HCT116 (cell line): Measurements from ENCODE around the gene PTPRO. TPM values are rescaled to one million over a fixed set of nuclear protein-coding genes. Genes with fewer than 3 reads are reported as not detected.

Experiments used
- ATAC-seq: fragments of 200-7000 bp; cut with Tn5 transposase; 2 replicates; pipeline ENCODE4 v1.9.1; 2020; ENCODE audit warnings: mild to moderate bottlenecking, moderate library complexity
- BruUV-seq: library from RNA; stranded (reverse); fragments of 400-500 nt; replicated peaks from 2 replicates; lab custom pipeline; 2021; lab: Mats Ljungman, UMichigan
- CTCF ChIA-PET: fragments of 300-600 bp; sonication (Branson Sonifier 250); formaldehyde crosslinking; loops from one replicate; lab custom pipeline; 2021; ENCODE audit warnings: antibody characterized with exemption; lab: Charles Lee
- POLR2A ChIA-PET: fragments of 300-600, 350-600 bp; sonication (Branson Sonifier 250); formaldehyde crosslinking; loops from one replicate; lab custom pipeline; 2021; ENCODE audit warnings: antibody characterized with exemption; lab: Charles Lee
- RAD21 ChIA-PET, 2 experiments: fragments of 300-600 bp; sonication (Branson Sonifier 250); formaldehyde crosslinking; loops; one replicate each; lab custom pipeline; 2023; ENCODE audit warnings: low total read pairs in 2 of 2; ENCODE audit not compliant: uncharacterized antibody in 2 of 2, unreplicated experiment in 2 of 2, low non-redundant PET in 1 of 2; lab: Charles Lee
- DNase-seq: peaks from one replicate; pipeline ENCODE4 v3.0.0-alpha.2; 2010; ENCODE audit warnings: low read depth, low spot score
- H2AFZ ChIP-seq: fragments of 200-600 bp; shearing (Covaris generic), sonication (generic); 2 replicates; pipeline ENCODE4 v1.6.1; 2017; ENCODE audit warnings: low read depth, mixed run types, mixed read lengths, antibody characterized with exemption, low read length; ENCODE audit not compliant: poor library complexity, severe bottlenecking
- H3K27ac ChIP-seq: 2 replicates; pipeline ENCODE4 v1.5.1; 2012; ENCODE audit warnings: low read depth, low read length
- H3K27me3 ChIP-seq: fragments of 200-600 bp; sonication (generic); 2 replicates; pipeline ENCODE4 v1.6.1; 2016; ENCODE audit warnings: mixed run types, low read length, mixed read lengths; ENCODE audit not compliant: insufficient read depth
- H3K36me3 ChIP-seq, 2 experiments: fragments of 200-500 bp in 1 of 2; fragments of 200-600 bp in 1 of 2; sonication (Bioruptor generic) in 1 of 2; sonication (generic) in 1 of 2; 2 replicates each; pipeline versions ENCODE4 v1.5.1 to v1.6.1; 2014 to 2016; ENCODE audit warnings: low read length in 2 of 2, inconsistent platforms in 1 of 2, mixed read lengths in 1 of 2, mixed run types in 1 of 2; ENCODE audit not compliant: insufficient read depth in 2 of 2, control insufficient read depth in 1 of 2
- H3K4me1 ChIP-seq, 2 experiments: fragments of 200-600 bp in 1 of 2; sonication (generic) in 1 of 2; 2 replicates each; pipeline versions ENCODE4 v1.5.1 to v1.6.1; 2012 to 2017; ENCODE audit warnings: low read length in 2 of 2, inconsistent platforms in 1 of 2, mild to moderate bottlenecking in 1 of 2, mixed read lengths in 1 of 2, mixed run types in 1 of 2, moderate library complexity in 1 of 2; ENCODE audit not compliant: insufficient read depth in 2 of 2, control insufficient read depth in 1 of 2
- H3K4me2 ChIP-seq: fragments of 200-600 bp; sonication (generic); 2 replicates; pipeline ENCODE4 v1.6.1; 2017; ENCODE audit warnings: mixed run types, low read length, mixed read lengths
- H3K4me3 ChIP-seq, 2 experiments: fragments of 200-600 bp in 1 of 2; sonication (generic) in 1 of 2; replicated peaks in 1 of 2; 2 replicates each; pipeline ENCODE4 v1.5.1; 2011 to 2016; ENCODE audit warnings: low read length in 2 of 2, control low read depth in 1 of 2, low read depth in 1 of 2, mild to moderate bottlenecking in 1 of 2, mixed read lengths in 1 of 2, mixed run types in 1 of 2
- H3K79me2 ChIP-seq: fragments of 200-600 bp; sonication (generic); 2 replicates; pipeline ENCODE4 v1.6.1; 2017; ENCODE audit warnings: mild to moderate bottlenecking, mixed run types, low read length, moderate library complexity, mixed read lengths; ENCODE audit not compliant: insufficient read depth
- H3K9ac ChIP-seq: fragments of 200-600 bp; sonication (generic); 2 replicates; pipeline ENCODE4 v1.6.1; 2016; ENCODE audit warnings: low read length, mixed read lengths
- H3K9me2 ChIP-seq: fragments of 200-600 bp; sonication (generic), shearing (Covaris generic); 2 replicates; pipeline ENCODE4 v1.6.1; 2017; ENCODE audit warnings: mixed run types, mild to moderate bottlenecking, moderate library complexity; ENCODE audit not compliant: insufficient read depth
- H3K9me3 ChIP-seq, 2 experiments: fragments of 200-500 bp in 1 of 2; fragments of 200-600 bp in 1 of 2; sonication (Bioruptor generic) in 1 of 2; sonication (generic) in 1 of 2; 2 replicates each; pipeline ENCODE4 v1.6.1; 2014 to 2017; ENCODE audit warnings: low read length in 2 of 2, mixed read lengths in 2 of 2, inconsistent platforms in 1 of 2, low read depth in 1 of 2, mild to moderate bottlenecking in 1 of 2, mixed run types in 1 of 2, moderate library complexity in 1 of 2; ENCODE audit not compliant: control insufficient read depth in 1 of 2, insufficient read depth in 1 of 2
- H4K20me1 ChIP-seq: fragments of 200-600 bp; sonication (generic), shearing (Covaris generic); 2 replicates; pipeline ENCODE4 v1.6.1; 2017; ENCODE audit warnings: mixed run types, mild to moderate bottlenecking, moderate library complexity; ENCODE audit not compliant: insufficient read depth
- CBX3 ChIP-seq: IDR thresholded peaks from 2 replicates; pipeline ENCODE4 v1.6.1; 2012; ENCODE audit warnings: low read depth
- CEBPB ChIP-seq: IDR thresholded peaks from 2 replicates; pipeline ENCODE4 v1.6.1; 2012; ENCODE audit warnings: low read depth
- CTCF ChIP-seq, 3 experiments: fragments of 200-600 bp in 1 of 3; sonication (generic) in 1 of 3; IDR thresholded peaks in 2 of 3; conservative IDR thresholded peaks in 1 of 3; 2 replicates each; pipeline ENCODE4 v1.5.1; 2012 to 2017; ENCODE audit warnings: low read depth in 2 of 3, low read length in 2 of 3, antibody characterized with exemption in 1 of 3, borderline replicate concordance in 1 of 3, control low read depth in 1 of 3, mild to moderate bottlenecking in 1 of 3, mixed read lengths in 1 of 3, mixed run types in 1 of 3, moderate library complexity in 1 of 3; ENCODE audit not compliant: insufficient read depth in 1 of 3
- EZH2 ChIP-seq: fragments of 200-600 bp; sonication (generic); IDR thresholded peaks from 2 replicates; pipeline ENCODE4 v1.6.1; 2017; ENCODE audit warnings: antibody characterized with exemption, mixed run types
- EZH2phosphoT487 ChIP-seq: fragments of 200-600 bp; IDR thresholded peaks from 2 replicates; pipeline ENCODE4 v1.6.1; 2018; ENCODE audit warnings: antibody characterized with exemption, borderline replicate concordance
- JUND ChIP-seq: IDR thresholded peaks from 2 replicates; pipeline ENCODE4 v1.6.1; 2012
- POLR2A ChIP-seq: IDR thresholded peaks from 2 replicates; pipeline ENCODE4 v1.7.0; 2011; ENCODE audit warnings: borderline replicate concordance; ENCODE audit not compliant: insufficient read depth, insufficient read length; ENCODE audit errors: extremely low read depth
- RAD21 ChIP-seq: IDR thresholded peaks from 2 replicates; pipeline ENCODE4 v1.6.1; 2012; ENCODE audit warnings: low read depth, mild to moderate bottlenecking
- SIN3A ChIP-seq: IDR thresholded peaks from 2 replicates; pipeline ENCODE4 v1.6.1; 2012; ENCODE audit warnings: low read depth
- SRF ChIP-seq: IDR thresholded peaks from 2 replicates; pipeline ENCODE4 v1.6.1; 2012; ENCODE audit warnings: low read depth
- TCF7L2 ChIP-seq: IDR thresholded peaks from 2 replicates; pipeline ENCODE4 v1.7.0; 2011; ENCODE audit warnings: borderline replicate concordance, inconsistent platforms; ENCODE audit not compliant: insufficient read depth, insufficient read length; ENCODE audit errors: extremely low read depth
- YY1 ChIP-seq: IDR thresholded peaks from 2 replicates; pipeline ENCODE4 v1.6.1; 2011; ENCODE audit warnings: low read length, low read depth, moderate library complexity, mild to moderate bottlenecking; ENCODE audit not compliant: insufficient replicate concordance; ENCODE audit errors: extremely low read depth
- ZNF274 ChIP-seq: fragments of 200-500 bp; sonication (Bioruptor generic); IDR thresholded peaks from 2 replicates; pipeline ENCODE4 v1.6.1; 2014; ENCODE audit warnings: mild to moderate bottlenecking, low read depth, low read length, inconsistent platforms
- intact Hi-C: fragments of 100-400 bp; cut with micrococcal nuclease; formaldehyde crosslinking; loops from 2 replicates; pipeline ENCODE4 v1.10.0; 2022
- total RNA-seq: library from RNA; stranded (reverse); gene quantifications from one replicate; pipeline ENCODE4 v1.2.1, GENCODE V29; 2021; ENCODE audit not compliant: unreplicated experiment
- TF ChIP-seq, protein P1 (sequence below): IDR thresholded peaks from 2 replicates; pipeline ENCODE4 v1.6.1; 2011; ENCODE audit warnings: mild to moderate bottlenecking, low read length, moderate library complexity; ENCODE audit not compliant: insufficient replicate concordance; ENCODE audit errors: extremely low read depth
- TF ChIP-seq, protein P2 (sequence below): IDR thresholded peaks from 2 replicates; pipeline ENCODE4 v1.6.1; 2012; ENCODE audit warnings: low read depth

PTPRO gene
- total RNA-seq, 1 experiment from 2014 or later, result not detected

DNA sequence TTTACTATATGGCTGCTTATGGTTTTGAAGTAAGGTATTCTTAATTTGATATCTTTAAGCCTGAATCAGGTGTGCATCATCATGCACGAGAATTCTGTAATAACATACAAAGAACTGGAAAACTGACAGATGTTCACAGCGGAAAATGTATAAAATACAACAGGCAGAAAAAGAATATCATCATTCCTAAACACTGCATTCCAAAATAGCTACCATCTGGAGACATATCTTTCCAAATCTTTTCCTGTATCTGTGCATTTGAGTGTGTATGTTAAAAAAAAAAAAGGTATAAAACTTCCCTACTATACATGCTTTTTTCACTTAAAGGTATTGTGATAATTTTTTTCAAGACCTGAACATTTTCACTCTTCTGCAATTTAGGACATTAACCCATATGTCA lies 13.7 kb downstream of the PTPRO start:
- BruUV-seq, result no TSS peak
- H4K20me1 ChIP-seq, result no peaks in the 10 kb centered on the region

More for the DNA sequence above, 13.7 kb downstream of the PTPRO start:
- H3K27me3 ChIP-seq, result peaks cover 61% of the 10 kb centered on the region
- H3K9ac ChIP-seq, result no peak overlapping the region
- H3K4me1 ChIP-seq, result no peaks in the 10 kb centered on the region
- no peaks in the 10 kb centered on the region for H3K79me2 ChIP-seq
- H3K4me2 ChIP-seq, result no peak overlapping the region
- H3K36me3 ChIP-seq, result no peaks in the 10 kb centered on the region
- TF ChIP-seq POLR2A (no peak), TCF7L2 (no peak), CEBPB (no peak), CTCF (IDR thresholded peaks at IDR 0.05 in 2 of 3, conservative IDR thresholded peaks at IDR 0.05 in 1 of 3; ENCODE audit: borderline replicate concordance in 1 of 3, insufficient read depth in 1 of 3, low read depth in 2 of 3, low read length in 2 of 3) (no peak), JUND (no peak), SRF (no peak), YY1 (no peak), EZH2 (no peak), RAD21 (no peak), ZNF274 (no peak), EZH2phosphoT487 (no peak), SIN3A (no peak), CBX3 (no peak)
- TF ChIP-seq, protein P1, sequence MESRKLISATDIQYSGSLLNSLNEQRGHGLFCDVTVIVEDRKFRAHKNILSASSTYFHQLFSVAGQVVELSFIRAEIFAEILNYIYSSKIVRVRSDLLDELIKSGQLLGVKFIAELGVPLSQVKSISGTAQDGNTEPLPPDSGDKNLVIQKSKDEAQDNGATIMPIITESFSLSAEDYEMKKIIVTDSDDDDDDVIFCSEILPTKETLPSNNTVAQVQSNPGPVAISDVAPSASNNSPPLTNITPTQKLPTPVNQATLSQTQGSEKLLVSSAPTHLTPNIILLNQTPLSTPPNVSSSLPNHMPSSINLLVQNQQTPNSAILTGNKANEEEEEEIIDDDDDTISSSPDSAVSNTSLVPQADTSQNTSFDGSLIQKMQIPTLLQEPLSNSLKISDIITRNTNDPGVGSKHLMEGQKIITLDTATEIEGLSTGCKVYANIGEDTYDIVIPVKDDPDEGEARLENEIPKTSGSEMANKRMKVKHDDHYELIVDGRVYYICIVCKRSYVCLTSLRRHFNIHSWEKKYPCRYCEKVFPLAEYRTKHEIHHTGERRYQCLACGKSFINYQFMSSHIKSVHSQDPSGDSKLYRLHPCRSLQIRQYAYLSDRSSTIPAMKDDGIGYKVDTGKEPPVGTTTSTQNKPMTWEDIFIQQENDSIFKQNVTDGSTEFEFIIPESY, result no peak
- TF ChIP-seq, protein P2, sequence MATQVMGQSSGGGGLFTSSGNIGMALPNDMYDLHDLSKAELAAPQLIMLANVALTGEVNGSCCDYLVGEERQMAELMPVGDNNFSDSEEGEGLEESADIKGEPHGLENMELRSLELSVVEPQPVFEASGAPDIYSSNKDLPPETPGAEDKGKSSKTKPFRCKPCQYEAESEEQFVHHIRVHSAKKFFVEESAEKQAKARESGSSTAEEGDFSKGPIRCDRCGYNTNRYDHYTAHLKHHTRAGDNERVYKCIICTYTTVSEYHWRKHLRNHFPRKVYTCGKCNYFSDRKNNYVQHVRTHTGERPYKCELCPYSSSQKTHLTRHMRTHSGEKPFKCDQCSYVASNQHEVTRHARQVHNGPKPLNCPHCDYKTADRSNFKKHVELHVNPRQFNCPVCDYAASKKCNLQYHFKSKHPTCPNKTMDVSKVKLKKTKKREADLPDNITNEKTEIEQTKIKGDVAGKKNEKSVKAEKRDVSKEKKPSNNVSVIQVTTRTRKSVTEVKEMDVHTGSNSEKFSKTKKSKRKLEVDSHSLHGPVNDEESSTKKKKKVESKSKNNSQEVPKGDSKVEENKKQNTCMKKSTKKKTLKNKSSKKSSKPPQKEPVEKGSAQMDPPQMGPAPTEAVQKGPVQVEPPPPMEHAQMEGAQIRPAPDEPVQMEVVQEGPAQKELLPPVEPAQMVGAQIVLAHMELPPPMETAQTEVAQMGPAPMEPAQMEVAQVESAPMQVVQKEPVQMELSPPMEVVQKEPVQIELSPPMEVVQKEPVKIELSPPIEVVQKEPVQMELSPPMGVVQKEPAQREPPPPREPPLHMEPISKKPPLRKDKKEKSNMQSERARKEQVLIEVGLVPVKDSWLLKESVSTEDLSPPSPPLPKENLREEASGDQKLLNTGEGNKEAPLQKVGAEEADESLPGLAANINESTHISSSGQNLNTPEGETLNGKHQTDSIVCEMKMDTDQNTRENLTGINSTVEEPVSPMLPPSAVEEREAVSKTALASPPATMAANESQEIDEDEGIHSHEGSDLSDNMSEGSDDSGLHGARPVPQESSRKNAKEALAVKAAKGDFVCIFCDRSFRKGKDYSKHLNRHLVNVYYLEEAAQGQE, result no peak
- H3K4me3 ChIP-seq, result no peak overlapping the region
- ChIA-PET RAD21 (no interaction called here), POLR2A (no interaction called here), CTCF (no interaction called here)
- intact Hi-C loops, result no loop called here
- DNase-seq, result no peak
- ATAC-seq, result no peak
- no peak overlapping the region for H2AFZ ChIP-seq
- no peak overlapping the region for H3K27ac ChIP-seq
- H3K9me3 ChIP-seq, result no peaks in the 10 kb centered on the region
- H3K9me2 ChIP-seq, result no peaks in the 10 kb centered on the region
